ENCODE results near the gene BANP.
A peak's percentile ranks its signal among the peaks of the same experiment; 100 is the strongest.

The BANP gene

GRCh38 chr16:88069397-88070168 lies 118.3 kb downstream of the BANP start:
- no peaks in the 10 kb centered on the region; the same call in 1 of the 2 replicates for H3F3A ChIP-seq (ENCODE audit: insufficient read depth, low read length)
- peaks cover 55% of the 10 kb centered on the region for H3K4me1 ChIP-seq (ENCODE audit: insufficient read depth, low read length, severe bottlenecking)
- peak overlapping the region; percentile 52 for H3K4me3 ChIP-seq (ENCODE audit: low read depth, low read length, poor library complexity, severe bottlenecking)
- no peaks in the 10 kb centered on the region for H4K20me1 ChIP-seq (ENCODE audit: insufficient read depth, low read length)
- H3K27ac ChIP-seq (ENCODE audit: low read depth, low read length, poor library complexity, severe bottlenecking) = peak overlapping the region; percentile 98
- peak overlapping the region; percentile 64 for H3K4me2 ChIP-seq (ENCODE audit: low read length)
- H3K79me2 ChIP-seq (ENCODE audit: insufficient read depth, low read length) = no peaks in the 10 kb centered on the region
- peak overlapping the region; percentile 70 for H3K9ac ChIP-seq (ENCODE audit: low read length)
- no peaks in the 10 kb centered on the region for H3K9me3 ChIP-seq (ENCODE audit: low read length)
- TF ChIP-seq EZH2 (IDR thresholded peaks at IDR 0.05; ENCODE audit: borderline replicate concordance, low read length) = no peak
- no peak for TF ChIP-seq CTCF (IDR thresholded peaks at IDR 0.05; ENCODE audit: low read length)
- H3K36me3 ChIP-seq (ENCODE audit: insufficient read depth, low read length) = peaks cover 9% of the 10 kb centered on the region
- no peaks in the 10 kb centered on the region for H3K27me3 ChIP-seq (ENCODE audit: insufficient read depth, low read length)
- H3K9me2 ChIP-seq (ENCODE audit: low read depth, low read length) = no peaks in the 10 kb centered on the region
- H2AFZ ChIP-seq (ENCODE audit: low read length) = no peak overlapping the region

DNA sequence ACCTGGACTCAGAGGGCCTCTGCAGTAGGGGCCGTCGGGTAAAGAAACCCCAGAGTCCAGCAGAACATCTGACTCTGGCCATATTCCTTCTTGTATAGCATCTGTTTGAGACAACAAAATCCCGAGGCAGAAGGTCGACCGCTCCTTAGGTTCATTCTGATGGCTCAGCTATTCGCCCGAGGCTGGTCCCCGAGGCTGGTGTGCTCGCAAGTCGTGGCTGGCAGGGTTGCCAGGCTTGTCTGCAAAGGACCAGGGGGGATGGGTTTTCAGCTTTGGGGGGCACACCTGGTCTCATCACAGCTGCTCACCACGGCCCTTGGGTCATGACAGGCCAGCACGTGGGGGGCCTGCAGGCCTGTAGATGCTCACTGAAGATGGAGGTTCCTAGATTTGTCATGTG lies 119.1 kb downstream of the BANP start:
- no peaks in the 10 kb centered on the region for H4K20me1 ChIP-seq (ENCODE audit: insufficient read depth, low read length)
- no peaks in the 10 kb centered on the region; the same call in 1 of the 2 replicates for H3F3A ChIP-seq (ENCODE audit: insufficient read depth, low read length)
- peaks cover 5% of the 10 kb centered on the region for H3K36me3 ChIP-seq (ENCODE audit: insufficient read depth, low read length)
- peak overlapping the region; percentile 98 for H3K27ac ChIP-seq (ENCODE audit: low read depth, low read length, poor library complexity, severe bottlenecking)
- H3K9me2 ChIP-seq (ENCODE audit: low read depth, low read length) = no peaks in the 10 kb centered on the region
- no peaks in the 10 kb centered on the region for H3K9me3 ChIP-seq (ENCODE audit: low read length)
- peak overlapping the region; percentile 5 for H3K4me3 ChIP-seq (ENCODE audit: low read depth, low read length, poor library complexity, severe bottlenecking)
- H3K4me1 ChIP-seq (ENCODE audit: insufficient read depth, low read length, severe bottlenecking) = peaks cover 55% of the 10 kb centered on the region
- H3K4me2 ChIP-seq (ENCODE audit: low read length) = peak overlapping the region; percentile 64; the same call in 1 of the 2 replicates
- no peak overlapping the region for H2AFZ ChIP-seq (ENCODE audit: low read length)
- no peak for TF ChIP-seq EZH2 (IDR thresholded peaks at IDR 0.05; ENCODE audit: borderline replicate concordance, low read length)
- TF ChIP-seq CTCF (IDR thresholded peaks at IDR 0.05; ENCODE audit: low read length) = no peak
- no peaks in the 10 kb centered on the region for H3K79me2 ChIP-seq (ENCODE audit: insufficient read depth, low read length)
- H3K27me3 ChIP-seq (ENCODE audit: insufficient read depth, low read length) = no peaks in the 10 kb centered on the region
- peak overlapping the region; percentile 56 for H3K9ac ChIP-seq (ENCODE audit: low read length)

GRCh38 chr16:88070989-88071625 lies 119.9 kb downstream of the BANP start:
- Histone ChIP-seq H3K27ac (ENCODE audit: low read depth, low read length, poor library complexity, severe bottlenecking) (peak overlapping the region; percentile 98), H3K36me3 (ENCODE audit: insufficient read depth, low read length) (peaks cover 4% of the 10 kb centered on the region; the same call in 1 of the 2 replicates), H3K27me3 (ENCODE audit: insufficient read depth, low read length) (no peaks in the 10 kb centered on the region), H3K79me2 (ENCODE audit: insufficient read depth, low read length) (no peaks in the 10 kb centered on the region), H3K9me3 (ENCODE audit: low read length) (no peaks in the 10 kb centered on the region), H3K9ac (ENCODE audit: low read length) (peak overlapping the region; percentile 56; the same call in 1 of the 2 replicates), H3K4me1 (ENCODE audit: insufficient read depth, low read length, severe bottlenecking) (peaks cover 51% of the 10 kb centered on the region), H3K4me3 (ENCODE audit: low read depth, low read length, poor library complexity, severe bottlenecking) (no peak overlapping the region), H3F3A (ENCODE audit: insufficient read depth, low read length) (no peaks in the 10 kb centered on the region; the same call in 1 of the 2 replicates), H3K9me2 (ENCODE audit: low read depth, low read length) (no peaks in the 10 kb centered on the region), H4K20me1 (ENCODE audit: insufficient read depth, low read length) (no peaks in the 10 kb centered on the region), H3K4me2 (ENCODE audit: low read length) (no peak overlapping the region), H2AFZ (ENCODE audit: low read length) (no peak overlapping the region)
- TF ChIP-seq EZH2 (IDR thresholded peaks at IDR 0.05; ENCODE audit: borderline replicate concordance, low read length) (no peak), CTCF (IDR thresholded peaks at IDR 0.05; ENCODE audit: low read length) (no peak)

All from OCI-LY1 (cell line).